Adipocyte (in vitro differentiated cells): ENCODE data around the gene ABI1.

ENCODE experiments used
- DNase-seq: peaks from one replicate; pipeline ENCODE4 v3.0.0-alpha.2; 2015; ENCODE audit warnings: low read depth
- H3K27me3 ChIP-seq: replicated peaks from 2 replicates; pipeline ENCODE4 v1.7.0; 2013; ENCODE audit warnings: mild to moderate bottlenecking, low read length, moderate library complexity; ENCODE audit not compliant: control insufficient read depth, insufficient read depth
- H3K36me3 ChIP-seq: 2 replicates; pipeline ENCODE4 v1.7.0; 2013; ENCODE audit warnings: low read length, mild to moderate bottlenecking, moderate library complexity; ENCODE audit not compliant: control insufficient read depth, insufficient read depth, severe bottlenecking
- H3K4me1 ChIP-seq: 2 replicates; pipeline ENCODE4 v1.7.0; 2013; ENCODE audit warnings: mild to moderate bottlenecking, low read length, moderate library complexity; ENCODE audit not compliant: control insufficient read depth, insufficient read depth
- H3K4me3 ChIP-seq: 2 replicates; pipeline ENCODE4 v1.7.0; 2013; ENCODE audit warnings: mild to moderate bottlenecking, low read length, moderate library complexity
- H3K9ac ChIP-seq: 2 replicates; pipeline ENCODE4 v1.7.0; 2013; ENCODE audit warnings: mild to moderate bottlenecking, low read length, moderate library complexity
- H3K9me3 ChIP-seq: 2 replicates; pipeline ENCODE4 v1.7.0; 2013; ENCODE audit warnings: mild to moderate bottlenecking, low read length, moderate library complexity; ENCODE audit not compliant: control insufficient read depth

ABI1 gene

DNA sequence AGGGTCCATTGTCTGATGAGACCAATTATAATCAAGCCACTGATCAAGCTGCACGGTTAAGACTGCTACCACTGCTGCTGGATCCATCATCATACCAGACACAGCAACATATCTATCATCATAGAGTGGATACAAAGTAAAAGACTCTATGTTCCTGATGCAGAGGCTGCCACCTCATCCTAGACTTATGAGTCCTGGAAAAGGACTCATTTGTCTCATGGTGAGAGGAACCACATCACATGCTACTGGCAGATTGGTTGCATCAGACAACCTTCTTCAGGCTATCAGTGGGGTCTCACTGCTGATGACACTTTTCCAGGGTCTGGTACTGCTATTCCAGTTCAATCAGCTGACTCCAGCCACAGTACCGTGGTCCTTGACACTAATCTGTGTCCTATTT, 79.0 kb downstream of the ABI1 start:
- peak overlapping the region; percentile 13 for H3K9ac ChIP-seq
- peaks cover 25% of the 10 kb centered on the region for H3K4me1 ChIP-seq
- DNase-seq, result peak; percentile 15
- no peaks in the 10 kb centered on the region for H3K36me3 ChIP-seq
- H3K27me3 ChIP-seq, result no peaks in the 10 kb centered on the region
- peak overlapping the region; percentile 32 for H3K4me3 ChIP-seq
- no peaks in the 10 kb centered on the region for H3K9me3 ChIP-seq

DNA sequence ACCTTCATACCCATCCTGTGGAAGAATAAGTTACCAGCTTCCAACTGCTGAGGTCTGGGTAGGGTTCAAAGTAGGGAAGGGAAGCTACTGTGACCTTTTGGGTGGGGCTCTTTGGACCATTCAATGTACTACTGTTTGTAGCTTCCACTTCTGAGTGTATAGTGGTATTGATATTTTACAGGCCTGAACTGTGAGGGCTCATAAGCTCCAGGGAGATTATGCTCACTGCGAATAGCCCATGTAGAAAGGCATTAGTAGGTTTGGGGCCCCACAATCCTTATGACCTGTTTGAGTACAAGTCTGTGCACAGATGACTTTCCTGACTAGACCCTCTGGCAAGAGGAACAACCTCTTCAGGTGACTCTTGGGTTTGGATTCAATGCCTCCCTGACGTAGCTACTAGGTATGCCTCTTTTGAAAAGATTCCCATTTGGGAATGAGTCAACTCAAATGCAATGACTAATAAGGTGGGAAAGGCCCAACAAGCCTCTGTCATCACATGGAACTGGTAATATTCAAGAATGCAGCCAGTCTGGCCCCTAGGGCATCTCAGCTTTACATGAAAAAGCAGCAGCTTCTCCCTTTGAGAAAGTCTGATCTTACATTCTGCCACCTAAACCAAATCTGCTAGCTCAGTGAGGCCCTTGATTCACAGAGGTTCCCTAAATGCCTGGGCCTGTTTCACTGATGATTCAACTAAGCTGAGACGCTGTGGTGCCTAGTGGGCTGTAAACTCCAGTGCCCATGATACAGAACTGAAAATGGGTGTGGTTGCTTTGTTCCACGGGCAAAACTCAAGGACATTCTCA, 79.8 kb downstream of the ABI1 start:
- Histone ChIP-seq H3K4me3 (peak overlapping the region; percentile 32), H3K9me3 (no peaks in the 10 kb centered on the region), H3K27me3 (no peaks in the 10 kb centered on the region), H3K4me1 (peaks cover 28% of the 10 kb centered on the region), H3K9ac (peak overlapping the region; percentile 13), H3K36me3 (no peaks in the 10 kb centered on the region)
- peak; percentile 85 for DNase-seq

- Histone ChIP-seq H3K9me3 (no peaks in the 10 kb centered on the region), H3K4me1 (peaks cover 32% of the 10 kb centered on the region), H3K4me3 (no peak overlapping the region), H3K9ac (no peak overlapping the region), H3K27me3 (no peaks in the 10 kb centered on the region), H3K36me3 (no peaks in the 10 kb centered on the region)
- DNase-seq, result no peak
Observed at GRCh38 chr10:26780106-26780792, 80.5 kb downstream of the ABI1 start.

GRCh38 chr10:26779176-26779860, 81.4 kb downstream of the ABI1 start:
- H3K4me3 ChIP-seq, result no peak overlapping the region
- H3K4me1 ChIP-seq, result peaks cover 27% of the 10 kb centered on the region
- H3K9ac ChIP-seq, result no peak overlapping the region
- H3K27me3 ChIP-seq, result no peaks in the 10 kb centered on the region
- no peaks in the 10 kb centered on the region for H3K36me3 ChIP-seq
- H3K9me3 ChIP-seq, result no peaks in the 10 kb centered on the region
- DNase-seq, result no peak

- Histone ChIP-seq H3K4me3 (no peak overlapping the region), H3K36me3 (no peaks in the 10 kb centered on the region)
- DNase-seq, result no peak
Observed at GRCh38 chr10:26777686-26778085, 83.1 kb downstream of the ABI1 start.

DNA sequence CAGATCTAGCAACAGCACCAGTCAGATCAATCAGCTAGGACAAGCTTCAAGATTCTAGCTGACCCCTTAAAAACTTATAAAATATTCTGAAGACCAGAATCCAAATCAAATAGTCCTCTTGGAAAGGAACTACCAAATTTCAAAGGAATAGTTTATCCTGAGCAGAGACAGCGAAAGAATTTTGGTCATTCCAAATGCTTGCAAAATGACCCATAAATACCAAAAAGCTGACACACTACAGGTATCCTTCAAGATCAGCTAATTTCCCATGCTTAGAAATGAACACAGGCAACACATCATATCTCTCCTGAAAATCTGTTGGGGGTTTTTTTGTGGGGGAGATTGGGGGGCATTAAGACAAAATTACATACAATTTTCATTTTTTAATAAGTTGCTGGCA, 84.5 kb downstream of the ABI1 start:
- H3K9me3 ChIP-seq, result no peaks in the 10 kb centered on the region
- peaks cover 18% of the 10 kb centered on the region for H3K4me1 ChIP-seq
- H3K9ac ChIP-seq, result no peak overlapping the region
- DNase-seq, result no peak
- H3K4me3 ChIP-seq, result no peak overlapping the region
- no peaks in the 10 kb centered on the region for H3K27me3 ChIP-seq
- H3K36me3 ChIP-seq, result no peaks in the 10 kb centered on the region

More at GRCh38 chr10:26777686-26778085, 83.1 kb downstream of the ABI1 start:
- H3K9ac ChIP-seq, result no peak overlapping the region
- no peaks in the 10 kb centered on the region for H3K27me3 ChIP-seq
- H3K4me1 ChIP-seq, result peaks cover 27% of the 10 kb centered on the region
- H3K9me3 ChIP-seq, result no peaks in the 10 kb centered on the region

- peaks cover 7% of the 10 kb centered on the region for H3K4me1 ChIP-seq
- peaks cover 1% of the 10 kb centered on the region for H3K36me3 ChIP-seq
- H3K9ac ChIP-seq, result no peak overlapping the region
- no peak for DNase-seq
- H3K4me3 ChIP-seq, result no peak overlapping the region
- no peaks in the 10 kb centered on the region for H3K27me3 ChIP-seq
- H3K9me3 ChIP-seq, result no peaks in the 10 kb centered on the region
Observed at GRCh38 chr10:26773633-26774032, 87.1 kb downstream of the ABI1 start.

GRCh38 chr10:26770069-26770468, 90.7 kb downstream of the ABI1 start:
- Histone ChIP-seq H3K9ac (no peak overlapping the region), H3K27me3 (no peaks in the 10 kb centered on the region), H3K36me3 (peaks cover 13% of the 10 kb centered on the region), H3K4me3 (no peak overlapping the region), H3K4me1 (no peaks in the 10 kb centered on the region), H3K9me3 (no peaks in the 10 kb centered on the region)
- no peak for DNase-seq

DNA sequence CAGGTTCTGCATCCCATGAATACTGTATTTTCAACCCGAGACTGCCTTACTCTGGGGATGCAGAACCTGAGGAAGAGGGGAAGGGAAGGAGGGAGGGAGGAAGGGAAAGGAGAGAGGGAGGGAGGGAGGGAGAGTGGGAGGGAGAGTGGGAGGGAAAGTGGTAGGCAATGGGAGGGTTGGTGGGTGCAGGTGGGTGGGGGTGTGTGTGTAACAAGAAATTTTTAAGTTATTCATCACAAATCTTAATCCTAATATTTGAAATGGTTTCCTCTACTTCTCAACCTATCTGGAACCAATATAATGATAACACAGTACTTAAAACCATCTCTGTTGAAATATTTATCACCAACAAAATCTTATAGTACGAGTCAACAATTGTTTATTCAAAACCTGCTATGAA, 95.2 kb downstream of the ABI1 start:
- H3K27me3 ChIP-seq, result no peaks in the 10 kb centered on the region
- no peak overlapping the region for H3K9ac ChIP-seq
- no peaks in the 10 kb centered on the region for H3K9me3 ChIP-seq
- DNase-seq, result no peak
- peaks cover 38% of the 10 kb centered on the region for H3K36me3 ChIP-seq
- H3K4me3 ChIP-seq, result no peak overlapping the region
- no peaks in the 10 kb centered on the region for H3K4me1 ChIP-seq

DNA sequence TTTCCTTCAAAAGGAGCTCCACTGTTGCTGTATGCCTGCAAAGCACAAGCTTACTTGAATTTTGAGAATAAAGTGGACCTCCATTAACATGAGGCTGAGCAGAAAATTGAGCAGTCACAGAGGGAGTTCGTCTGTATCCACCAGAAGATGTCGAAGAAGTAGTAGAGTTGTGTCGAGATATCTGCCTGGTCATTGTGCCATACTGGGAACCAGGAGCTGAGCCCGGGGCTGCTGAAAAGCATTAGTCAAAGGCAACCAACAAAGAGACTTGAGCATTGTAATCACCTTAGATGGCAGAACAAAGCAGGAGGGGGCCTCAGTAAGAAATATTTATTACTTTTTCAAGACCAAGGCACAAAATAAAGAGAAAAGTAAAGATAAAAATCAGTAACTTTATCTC, 101.8 kb downstream of the ABI1 start:
- Histone ChIP-seq H3K4me1 (no peaks in the 10 kb centered on the region), H3K36me3 (peaks cover 45% of the 10 kb centered on the region), H3K4me3 (no peak overlapping the region), H3K9me3 (no peaks in the 10 kb centered on the region), H3K9ac (no peak overlapping the region), H3K27me3 (no peaks in the 10 kb centered on the region)
- DNase-seq, result no peak

DNA sequence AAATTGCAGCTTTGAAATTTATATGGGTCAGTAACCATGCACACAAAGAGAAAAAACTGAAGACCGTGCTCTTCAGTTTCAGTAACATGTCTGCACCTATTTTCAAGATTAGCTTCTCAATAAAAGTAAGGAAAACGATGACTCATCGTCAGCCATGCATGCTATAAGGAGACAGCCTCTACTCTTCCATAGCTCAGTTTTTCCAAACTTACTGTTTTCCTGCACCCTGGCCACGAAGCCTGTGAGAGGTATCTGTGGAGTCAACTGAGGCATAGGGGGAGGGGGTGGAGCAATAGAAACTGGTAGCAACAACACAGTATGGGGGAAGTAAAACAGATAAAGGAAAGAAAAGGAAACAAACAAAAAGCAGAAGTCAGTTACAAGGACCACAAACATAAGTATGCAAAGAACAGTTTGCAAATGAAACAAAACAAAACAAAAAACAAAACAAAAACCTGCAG, 105.3 kb downstream of the ABI1 start:
- Histone ChIP-seq H3K36me3 (peaks cover 43% of the 10 kb centered on the region), H3K27me3 (no peaks in the 10 kb centered on the region), H3K9ac (no peak overlapping the region), H3K4me3 (no peak overlapping the region), H3K9me3 (no peaks in the 10 kb centered on the region), H3K4me1 (no peaks in the 10 kb centered on the region)
- DNase-seq, result peak; percentile 59
